ENCODE results near the gene CALML4. TPM values are rescaled to one million over a fixed set of nuclear protein-coding genes. Genes with fewer than 3 reads are reported as not detected.

The CALML4 gene
- total and polyA plus RNA-seq, 2 donors (not counting 3 experiments of a cell fraction or from before 2014, with no cell fraction given) = 2.6 to 10.1 TPM

GRCh38 chr15:68148039-68148438 is 57.1 kb downstream of the CALML4 start:
- Histone ChIP-seq H3K27ac (ENCODE audit: insufficient read depth, low read depth, low read length) (no peak overlapping the region), H3K36me3 (ENCODE audit: control insufficient read depth in 2 of 2, extremely low read depth in 1 of 2, insufficient read depth in 2 of 2, low read length in 2 of 2) (peaks cover 0 to 3% of the 10 kb centered on the region in 2 experiments), H3K79me2 (ENCODE audit: control insufficient read depth, insufficient read depth, low read length) (peaks cover 2% of the 10 kb centered on the region), H3K4me2 (ENCODE audit: insufficient read depth, low read length) (no peak overlapping the region), H3K4me3 (replicated peaks in 1 of 3; ENCODE audit: insufficient read depth in 1 of 3, low read depth in 1 of 3, low read length in 3 of 3) (no peak overlapping the region), H2AFZ (ENCODE audit: low read depth, low read length) (no peak overlapping the region), H3K9me1 (replicated peaks; ENCODE audit: control insufficient read depth, extremely low read depth, insufficient read depth, low read length) (no peaks in the 10 kb centered on the region), H3K27me3 (ENCODE audit: control insufficient read depth in 2 of 2, insufficient read depth in 2 of 2, low read length in 2 of 2) (no peaks in the 10 kb centered on the region), H4K20me1 (replicated peaks; ENCODE audit: control insufficient read depth, extremely low read depth, insufficient read depth, low read length) (peaks cover 2% of the 10 kb centered on the region), H3K9ac (replicated peaks; ENCODE audit: extremely low read depth, insufficient read depth, low read length) (no peak overlapping the region), H3K9me3 (replicated peaks; ENCODE audit: control insufficient read depth, insufficient read depth, low read length) (no peaks in the 10 kb centered on the region), H3K4me1 (ENCODE audit: control insufficient read depth, extremely low read depth, insufficient read depth, low read length) (no peaks in the 10 kb centered on the region)
- intact Hi-C loops (cut with micrococcal nuclease) (no loop called here), dilution Hi-C loops (cut with MboI; ENCODE audit: extremely low pct_ligation_motif_present, low sequenced_read_pairs) (no loop called here)
- DNase-seq (ENCODE audit: low read depth, low spot score) (no peak), FAIRE-seq (no peak)
- ChIA-PET CTCF (no interaction called here), POLR2A (no interaction called here)
- BruUV-seq (replicated peaks) = no TSS peak
- TF ChIP-seq POLR2AphosphoS5 (IDR thresholded peaks at IDR 0.05; ENCODE audit: insufficient read depth, low read depth, low read length) (no peak), FOS (IDR thresholded peaks at IDR 0.05; ENCODE audit: borderline replicate concordance, insufficient read depth, low read length) (no peak), JUN (IDR thresholded peaks at IDR 0.05; ENCODE audit: borderline replicate concordance, insufficient read depth, insufficient read length, low read depth) (no peak), POLR2A (IDR thresholded peaks at IDR 0.05; ENCODE audit: low read depth, low read length) (no peak), MYC (IDR thresholded peaks at IDR 0.05; ENCODE audit: low read depth, low read length) (no peak), GATA2 (IDR thresholded peaks at IDR 0.05; ENCODE audit: insufficient read depth, insufficient read length, low read depth, low read length) (no peak), EZH2 (IDR thresholded peaks at IDR 0.05; ENCODE audit: borderline replicate concordance, low read depth, low read length, severe bottlenecking) (no peak), CTCF (IDR thresholded peaks at IDR 0.05; ENCODE audit: extremely low read depth in 1 of 2, insufficient read depth in 1 of 2, low read depth in 1 of 2, low read length in 2 of 2) (no peak), MAX (IDR thresholded peaks at IDR 0.05; ENCODE audit: insufficient read depth, insufficient read length) (no peak)

Data from endothelial cell of umbilical vein (primary cell).